DMS153 treated with DMSO at 0.1 percent for 48 hours (cell line): ENCODE measurements around the gene CCDC85B.
"Not testable (repeated sequence)": the region's sequence is repeated elsewhere in the genome, so short reads cannot be mapped to it uniquely, and the experiment has no call there.

Source experiments
- DNase-seq: peaks from one replicate; lab custom pipeline; 2025; ENCODE audit not compliant: unreplicated experiment; lab: John Stamatoyannopoulos, UW

CCDC85B gene

DNA sequence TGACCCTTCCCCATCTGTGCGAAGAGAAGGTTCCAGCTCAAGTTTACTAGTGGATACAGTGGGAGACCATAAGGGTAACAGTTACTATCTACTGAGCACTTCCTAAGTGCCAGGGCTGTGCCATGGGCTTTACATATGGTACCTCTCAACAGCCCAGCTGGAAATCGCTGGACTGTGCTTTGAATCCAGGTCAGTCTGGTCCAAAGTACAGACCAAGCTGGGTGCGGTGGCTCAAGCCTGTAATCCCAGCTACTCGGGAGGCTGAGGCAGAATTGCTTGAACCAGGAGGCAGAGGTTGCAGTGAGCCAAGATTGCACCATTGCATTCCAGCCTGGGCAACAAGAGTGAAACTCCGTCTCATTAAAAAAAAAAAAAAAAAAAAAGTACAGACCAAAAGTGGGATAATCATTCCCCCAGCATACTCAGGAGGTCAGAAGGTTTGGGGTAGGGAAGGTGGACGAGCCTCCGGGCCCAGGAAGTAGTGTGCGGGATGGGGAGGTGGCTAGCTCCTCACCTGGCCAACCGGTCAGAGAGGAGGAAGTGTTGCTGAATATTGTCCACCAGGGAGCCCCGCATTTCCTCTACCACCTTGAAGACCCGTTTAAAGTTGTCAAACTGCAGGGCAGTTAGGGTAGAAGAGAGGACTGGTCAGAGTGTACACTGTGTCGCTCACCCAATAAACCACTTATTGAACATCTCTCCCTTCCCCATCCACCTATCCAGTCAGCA, 4.5 kb upstream of the CCDC85B start:
- DNase-seq: no peak

- no peak for DNase-seq
These were observed 3.4 kb upstream of the CCDC85B start for GRCh38 chr11:65886826-65887722.

GRCh38 chr11:65887723-65888162, 2.7 kb upstream of the CCDC85B start:
- no peak for DNase-seq

GRCh38 chr11:65888163-65888814, 2.2 kb upstream of the CCDC85B start, which contains the start of gene FIBP:
Gene FIBP (minus strand): TSS chr11:65888471. CDS start chr11:65888418, 53 bp downstream.
- DNase-seq: peak; percentile 88

GRCh38 chr11:65891219-65892136, 1.0 kb downstream of the CCDC85B start:
- DNase-seq: no peak

- not testable (repeated sequence) for DNase-seq
These were observed 1.7 kb downstream of the CCDC85B start for GRCh38 chr11:65892137-65892540.

DNA sequence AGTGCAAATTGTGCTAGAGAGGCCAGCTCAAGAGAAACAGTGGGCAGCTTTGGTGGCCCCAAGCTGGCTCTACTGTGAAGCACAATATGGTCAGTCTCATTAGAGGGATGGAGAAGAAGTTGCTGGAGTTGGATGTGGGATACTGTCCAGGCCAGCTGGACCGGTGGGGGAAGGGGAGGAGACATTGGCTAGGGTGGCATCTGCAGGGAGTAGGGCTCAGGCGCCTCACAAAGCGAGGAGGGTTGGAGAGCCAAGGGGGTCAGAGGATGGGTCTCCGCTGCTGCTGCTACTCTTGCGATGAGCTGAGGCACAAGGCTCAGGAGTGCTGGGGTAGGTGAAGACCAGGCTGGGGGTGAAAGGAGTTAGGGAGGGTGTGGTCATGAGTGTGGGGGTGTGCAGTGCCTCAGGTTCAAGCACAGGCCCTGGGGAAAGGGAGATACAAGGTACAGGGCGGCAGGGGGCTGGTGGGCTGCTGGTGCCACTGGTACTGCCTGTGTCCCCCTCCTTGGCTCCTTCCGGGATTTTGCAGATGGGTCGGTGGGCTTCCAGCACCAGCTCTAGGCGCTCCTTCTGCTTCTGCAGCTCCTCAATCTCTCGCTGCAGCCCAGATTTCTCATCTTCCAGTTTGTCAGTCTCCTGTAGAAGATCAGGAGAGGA, 2.3 kb downstream of the CCDC85B start:
- DNase-seq: no peak

- no peak for DNase-seq
These were observed 3.6 kb downstream of the CCDC85B start for GRCh38 chr11:65894034-65894591.

- DNase-seq: no peak
These were observed 5.1 kb downstream of the CCDC85B start for GRCh38 chr11:65895482-65895981.

DNA sequence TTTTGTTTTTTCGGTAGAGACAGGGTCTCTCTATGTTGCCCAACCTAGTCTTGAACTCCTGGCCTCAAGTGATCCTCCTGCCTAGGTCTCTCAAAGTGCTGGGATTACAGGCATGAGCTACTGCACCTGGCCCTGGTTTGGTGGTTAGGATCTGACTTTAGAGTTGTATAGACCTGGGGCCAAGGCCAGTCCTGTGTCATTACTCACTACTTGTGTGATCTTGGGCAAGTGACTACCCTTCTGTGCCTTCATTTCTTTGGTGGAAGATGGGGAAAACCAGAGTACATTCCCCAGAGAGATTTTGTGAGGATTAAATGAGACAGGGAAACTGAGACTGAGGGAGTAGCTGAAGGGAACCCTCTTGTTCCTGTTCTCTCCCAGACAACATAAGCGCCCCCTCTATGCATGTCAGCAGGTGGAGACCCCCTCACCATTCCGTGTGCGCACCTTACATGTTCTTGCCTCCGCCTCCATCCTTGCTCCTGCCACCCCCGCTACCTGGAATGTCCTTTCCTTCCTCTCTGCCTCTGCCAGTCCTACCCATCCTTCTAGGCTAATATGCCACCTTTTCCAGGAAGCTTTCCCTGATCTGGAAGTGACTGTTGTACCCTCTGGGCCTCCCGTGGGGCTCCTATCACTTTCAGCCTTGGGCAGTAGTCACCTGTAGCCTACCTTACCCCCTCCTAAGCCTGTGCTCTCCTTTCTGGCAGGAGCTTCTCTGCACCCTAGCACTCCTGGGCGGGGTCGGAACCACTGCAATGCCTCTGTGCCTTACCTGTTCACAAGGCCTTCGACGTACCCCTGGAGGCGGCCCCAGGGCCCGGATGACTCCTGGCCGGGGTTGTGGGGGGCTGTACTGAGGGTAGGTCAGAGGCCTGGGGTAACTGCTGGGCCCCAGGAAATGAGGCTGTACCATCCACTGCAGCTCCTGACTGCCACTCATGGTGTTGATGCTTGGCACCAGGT, 5.8 kb downstream of the CCDC85B start:
- DNase-seq: no peak

- no peak for DNase-seq
These were observed 6.6 kb downstream of the CCDC85B start for GRCh38 chr11:65897020-65897471.

DNA sequence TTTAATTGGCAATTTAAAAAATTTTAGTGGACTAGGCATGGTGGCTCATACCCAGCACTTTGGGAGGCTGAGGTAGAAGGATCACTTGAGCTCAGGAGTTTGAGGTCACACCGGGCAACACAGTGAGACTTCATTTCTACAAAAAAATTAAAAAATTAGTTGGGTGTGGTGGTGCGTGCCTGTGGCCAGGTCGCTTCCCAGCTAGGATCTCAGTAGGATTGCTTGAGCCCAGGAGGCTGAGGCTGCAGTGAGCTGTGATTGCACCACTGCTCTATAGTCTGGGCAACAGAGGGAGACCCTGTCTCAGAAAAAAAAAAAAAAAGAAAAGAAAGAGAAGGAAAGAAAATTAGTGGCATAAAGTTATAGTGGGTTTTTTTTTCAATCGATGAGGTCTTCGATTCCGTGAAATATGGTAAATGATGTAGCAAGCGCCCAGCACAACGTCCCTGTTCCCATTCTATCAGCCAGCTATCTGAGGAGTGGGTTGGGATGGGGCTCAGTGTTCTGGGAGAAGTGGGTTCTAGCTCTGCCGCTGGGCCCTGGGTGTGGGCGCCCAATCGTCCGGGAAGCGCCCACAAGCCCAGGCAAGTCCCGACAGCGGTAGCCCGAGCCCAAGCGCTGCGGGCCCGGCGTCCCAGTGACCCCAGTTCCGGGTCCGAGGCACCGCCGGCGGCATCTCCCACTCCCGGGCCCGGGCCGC, 8.3 kb downstream of the CCDC85B start:
- no peak for DNase-seq

GRCh38 chr11:65899356-65900124, 9.1 kb downstream of the CCDC85B start:
- DNase-seq: no peak

GRCh38 chr11:65900125-65900898, 9.8 kb downstream of the CCDC85B start, which contains the start of gene FOSL1:
Gene FOSL1 (minus strand): TSS chr11:65900388. CDS start chr11:65900339, 49 bp downstream.
- DNase-seq: peak; percentile 56

- no peak for DNase-seq
These were observed 10.4 kb downstream of the CCDC85B start for GRCh38 chr11:65900899-65901180.

- no peak for DNase-seq
These were observed 12.6 kb downstream of the CCDC85B start for GRCh38 chr11:65903068-65903481.
